K562 (cell line): ENCODE measurements around the gene PPT1. TPM values are rescaled to one million over a fixed set of nuclear protein-coding genes. Genes with fewer than 3 reads are reported as not detected.
A peak's percentile ranks its signal among the peaks of the same experiment; 100 is the strongest.

Experiments used
- AFF4 ChIP-seq: sonication (generic); formaldehyde crosslinking; IDR thresholded peaks from 2 replicates; pipeline ENCODE4 v1.8.0; 2023; ENCODE audit warnings: mild to moderate bottlenecking, missing genetic modification reagents
- C11orf30 ChIP-seq: fragments of 450-650 bp; IDR thresholded peaks from 2 replicates; pipeline ENCODE4 v1.6.1; 2016; ENCODE audit warnings: low read depth, mild to moderate bottlenecking
- CCNT2 ChIP-seq: IDR thresholded peaks from 2 replicates; pipeline ENCODE4 v1.6.1; 2011; ENCODE audit warnings: borderline replicate concordance, low read depth, mild to moderate bottlenecking, moderate library complexity, mixed read lengths, low read length; ENCODE audit not compliant: insufficient read length; ENCODE audit errors: extremely low read depth
- CHCHD3 ChIP-seq: fragments of 250-450 bp; sonication (Bioruptor Pico); IDR thresholded peaks from 2 replicates; pipeline ENCODE4 v2.1.2; 2022; ENCODE audit warnings: mild to moderate bottlenecking
- FOXP1 ChIP-seq: sonication (generic); formaldehyde crosslinking; IDR thresholded peaks from 2 replicates; pipeline ENCODE4 v1.8.0; 2022; ENCODE audit warnings: mild to moderate bottlenecking, missing genetic modification reagents
- IRF1 ChIP-seq: sonication (generic); formaldehyde crosslinking; IDR thresholded peaks from 2 replicates; pipeline ENCODE4 v1.8.0; 2022; ENCODE audit warnings: missing genetic modification reagents, mild to moderate bottlenecking, borderline replicate concordance
- JUND ChIP-seq, 2 experiments: IDR thresholded peaks; 2 replicates in 1 of 2; 3 replicates in 1 of 2; pipeline ENCODE4 v1.6.1; 2011; ENCODE audit warnings: borderline replicate concordance in 2 of 2, low read depth in 2 of 2, low read length in 2 of 2, improper control_type of control experiment in 1 of 2, missing biosample characterization in 1 of 2, missing genetic modification characterization in 1 of 2, missing genetic modification reagents in 1 of 2
- LCOR ChIP-seq: sonication (generic); formaldehyde crosslinking; IDR thresholded peaks from 2 replicates; pipeline ENCODE4 v1.8.0; 2022; ENCODE audit warnings: mild to moderate bottlenecking, missing genetic modification reagents
- MIER1 ChIP-seq: fragments of 450-650 bp; IDR thresholded peaks from 2 replicates; pipeline ENCODE4 v1.6.1; 2016; ENCODE audit warnings: antibody characterized with exemption, mild to moderate bottlenecking, low read depth
- NEUROD1 ChIP-seq: fragments of 150-350 bp; IDR thresholded peaks from 2 replicates; pipeline ENCODE4 v1.6.1; 2014; ENCODE audit warnings: borderline replicate concordance, low read length, low read depth; ENCODE audit not compliant: partially characterized antibody
- NFE2 ChIP-seq: IDR thresholded peaks from 2 replicates; pipeline ENCODE4 v1.6.1; 2014; ENCODE audit warnings: antibody characterized with exemption, low read depth
- PHB ChIP-seq: fragments of 250-450 bp; sonication (Bioruptor Pico); IDR thresholded peaks from 2 replicates; pipeline ENCODE4 v1.5.0; 2021
- SMARCA4 ChIP-seq: fragments of 450-650 bp; IDR thresholded peaks from 2 replicates; pipeline ENCODE4 v1.6.1; 2016
- TAL1 ChIP-seq: fragments of 450-650 bp; IDR thresholded peaks from 2 replicates; pipeline ENCODE4 v1.6.1; 2016; ENCODE audit warnings: mild to moderate bottlenecking
- TARDBP ChIP-seq: fragments of 450-650 bp; IDR thresholded peaks from 2 replicates; pipeline ENCODE4 v1.6.1; 2016
- TCFL5 ChIP-seq: fragments of 250-450 bp; sonication (Bioruptor Pico); conservative IDR thresholded peaks from 2 replicates; pipeline ENCODE4 v1.6.1; 2021; ENCODE audit warnings: mild to moderate bottlenecking, moderate library complexity, matching md5 sums
- TEAD2 ChIP-seq: fragments of 450-650 bp; IDR thresholded peaks from 2 replicates; pipeline ENCODE4 v1.6.1; 2016; ENCODE audit warnings: missing genetic modification characterization, control low read depth, missing compliant biosample characterization
- THRA ChIP-seq: fragments of 450-650 bp; IDR thresholded peaks from 2 replicates; pipeline ENCODE4 v1.6.1; 2017; ENCODE audit warnings: mild to moderate bottlenecking, moderate library complexity
- ZNF3 ChIP-seq: fragments of 250-450 bp; sonication (Bioruptor Pico); IDR thresholded peaks from 2 replicates; pipeline ENCODE4 v1.5.0; 2021; ENCODE audit warnings: mild to moderate bottlenecking, moderate library complexity
- ZNF511 ChIP-seq: sonication (generic); formaldehyde crosslinking; IDR thresholded peaks from 2 replicates; pipeline ENCODE4 v1.8.0; 2022; ENCODE audit warnings: mild to moderate bottlenecking, missing genetic modification reagents
- polyA plus RNA-seq, 8 experiments: library from polyadenylated mRNA; depleted of rRNA in 4 of 8; stranded (reverse) in 5 of 8; unstranded in 3 of 8; fragments of >200 nt; fragmentation: Nextera tagmentation in 2 of 8; fragmentation: Illumina TruSeq in 1 of 8; extraction: Ambion mirVana in 2 of 8; extraction: Trizol in 1 of 8; gene quantifications; 2 replicates each; pipeline versions ENCODE4 v1.2.1 to v1.2.3, GENCODE V29; 2011 to 2014; ENCODE audit warnings: inconsistent platforms in 1 of 8, missing spikeins in 1 of 8
- total RNA-seq, 7 experiments: library from RNA; depleted of rRNA in 6 of 7; stranded (reverse); fragments of >200 nt in 6 of 7; fragmentation: Illumina TruSeq in 2 of 7; extraction: Trizol in 2 of 7; gene quantifications; 2 replicates each; pipeline versions ENCODE4 v1.2.1 to v1.2.3, GENCODE V29; 2011 to 2021; ENCODE audit warnings: low replicate concordance in 1 of 7

Gene PPT1
- total and polyA plus RNA-seq, 9 of the 15 experiments (the other 6 are each of a cell fraction or from before 2014, with no cell fraction given), result 72.2 to 285 (median 143) TPM

- peak; percentile 21 for TF ChIP-seq CCNT2
- TF ChIP-seq NFE2, result peak; percentile 53
- TF ChIP-seq JUND (IDR thresholded peaks at IDR 0.05; ENCODE audit: borderline replicate concordance, low read depth, low read length), result peak; percentile 47; the same call in 1 of the 2 replicates
- TF ChIP-seq JUND (tag; IDR thresholded peaks at IDR 0.05; ENCODE audit: borderline replicate concordance, low read depth, low read length), result no peak; the same call in 1 of the 3 replicates
- TF ChIP-seq SMARCA4, result peak; percentile 21; the same call in 1 of the 2 replicates
- TF ChIP-seq FOXP1, result no peak
- TF ChIP-seq NEUROD1, result no peak
- TF ChIP-seq MIER1, result no peak
- no peak for TF ChIP-seq ZNF511 (CRISPR knock-in tag)
- peak; percentile 83 for TF ChIP-seq C11orf30
- TF ChIP-seq AFF4 (CRISPR knock-in tag), result no peak
- TF ChIP-seq TEAD2 (tag), result no peak
- TF ChIP-seq IRF1 (CRISPR knock-in tag), result no peak
- no peak for TF ChIP-seq THRA
- no peak for TF ChIP-seq TARDBP
- 0 out of 2 replicates have a peak, but pooled peaks have one; percentile 10 for TF ChIP-seq TCFL5 (CRISPR knock-in tag)
- TF ChIP-seq TAL1, result peak; percentile 2; the same call in 1 of the 2 replicates
- TF ChIP-seq CHCHD3 (CRISPR knock-in tag), result no peak
- TF ChIP-seq LCOR, result peak; percentile 12; the same call in 1 of the 2 replicates
- 0 out of 2 replicates have a peak, but pooled peaks have one; percentile 76 for TF ChIP-seq PHB (CRISPR knock-in tag)
- no peak for TF ChIP-seq ZNF3 (CRISPR knock-in tag)
Observed at GRCh38 chr1:40058453-40059337, 38.4 kb downstream of the PPT1 start (continued).
